NT2/D1 (cell line): Measurements from ENCODE around the gene PRDX3.

Source experiments
- SUZ12 ChIP-seq: IDR thresholded peaks from 2 replicates; pipeline ENCODE4 v1.6.1; 2011; ENCODE audit not compliant: insufficient read length, insufficient read depth; ENCODE audit errors: extremely low read depth
- YY1 ChIP-seq: IDR thresholded peaks from 2 replicates; pipeline ENCODE4 v1.6.1; 2011; ENCODE audit not compliant: insufficient read length, insufficient read depth
- ZNF274 ChIP-seq: IDR thresholded peaks from 2 replicates; pipeline ENCODE4 v1.6.1; 2011; ENCODE audit warnings: mild to moderate bottlenecking, low read depth, low read length

DNA sequence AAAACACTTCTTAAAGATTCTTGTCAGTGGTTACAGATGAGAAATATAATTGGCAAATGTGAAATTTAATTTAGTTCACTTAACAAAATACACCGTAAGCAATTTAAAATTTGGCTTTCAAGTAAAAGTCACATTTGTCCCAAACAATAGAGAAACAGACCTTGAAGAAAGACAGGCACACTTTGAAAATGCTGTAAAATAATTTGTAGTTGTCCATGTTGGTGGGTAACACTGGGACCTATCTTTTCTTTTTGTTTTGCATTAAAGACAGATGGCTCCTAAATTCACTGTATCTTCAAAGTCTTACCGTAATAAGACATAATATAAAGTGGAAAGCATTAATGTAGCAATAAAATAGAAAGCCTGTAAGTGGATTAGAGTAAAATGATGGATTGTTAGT, 32.0 kb upstream of the PRDX3 start:
- no peak for TF ChIP-seq ZNF274
- TF ChIP-seq YY1: no peak
- no peak for TF ChIP-seq SUZ12
